Fibroblast of the conjunctiva (primary cell): Measurements from ENCODE around the gene RNF112.
"Not testable (repeated sequence)": the region's sequence is repeated elsewhere in the genome, so short reads cannot be mapped to it uniquely, and the experiment has no call there.

Experiments used
- DNase-seq: peaks from one replicate; pipeline ENCODE4 v3.0.0-alpha.2; 2010; ENCODE audit warnings: low read depth

RNF112 gene

DNA sequence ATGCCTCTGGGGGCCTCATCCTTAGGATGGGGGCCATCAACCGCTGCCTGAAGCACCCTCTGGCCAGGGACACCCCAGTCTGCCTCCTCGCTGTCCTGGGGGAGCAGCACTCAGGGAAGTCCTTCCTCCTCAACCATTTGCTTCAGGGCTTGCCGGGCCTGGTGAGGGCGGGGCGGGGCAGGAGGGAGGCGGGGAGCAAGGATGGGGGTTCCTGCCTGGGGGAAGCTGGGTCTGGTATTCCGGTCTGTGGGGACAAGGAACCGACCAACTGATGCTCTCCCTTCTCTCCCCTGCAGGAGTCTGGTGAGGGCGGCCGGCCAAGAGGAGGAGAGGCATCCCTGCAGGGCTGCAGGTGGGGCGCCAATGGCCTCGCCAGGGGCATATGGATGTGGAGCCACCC lies 2.0 kb downstream of the RNF112 start:
- no peak for DNase-seq

- no peak for DNase-seq
Measured at GRCh38 chr17:19413761-19414160, 2.7 kb downstream of the RNF112 start.

- DNase-seq, result no peak
Measured at GRCh38 chr17:19414396-19415280, 3.6 kb downstream of the RNF112 start.

- DNase-seq, result no peak
Measured at GRCh38 chr17:19415311-19415710, 4.3 kb downstream of the RNF112 start.

DNA sequence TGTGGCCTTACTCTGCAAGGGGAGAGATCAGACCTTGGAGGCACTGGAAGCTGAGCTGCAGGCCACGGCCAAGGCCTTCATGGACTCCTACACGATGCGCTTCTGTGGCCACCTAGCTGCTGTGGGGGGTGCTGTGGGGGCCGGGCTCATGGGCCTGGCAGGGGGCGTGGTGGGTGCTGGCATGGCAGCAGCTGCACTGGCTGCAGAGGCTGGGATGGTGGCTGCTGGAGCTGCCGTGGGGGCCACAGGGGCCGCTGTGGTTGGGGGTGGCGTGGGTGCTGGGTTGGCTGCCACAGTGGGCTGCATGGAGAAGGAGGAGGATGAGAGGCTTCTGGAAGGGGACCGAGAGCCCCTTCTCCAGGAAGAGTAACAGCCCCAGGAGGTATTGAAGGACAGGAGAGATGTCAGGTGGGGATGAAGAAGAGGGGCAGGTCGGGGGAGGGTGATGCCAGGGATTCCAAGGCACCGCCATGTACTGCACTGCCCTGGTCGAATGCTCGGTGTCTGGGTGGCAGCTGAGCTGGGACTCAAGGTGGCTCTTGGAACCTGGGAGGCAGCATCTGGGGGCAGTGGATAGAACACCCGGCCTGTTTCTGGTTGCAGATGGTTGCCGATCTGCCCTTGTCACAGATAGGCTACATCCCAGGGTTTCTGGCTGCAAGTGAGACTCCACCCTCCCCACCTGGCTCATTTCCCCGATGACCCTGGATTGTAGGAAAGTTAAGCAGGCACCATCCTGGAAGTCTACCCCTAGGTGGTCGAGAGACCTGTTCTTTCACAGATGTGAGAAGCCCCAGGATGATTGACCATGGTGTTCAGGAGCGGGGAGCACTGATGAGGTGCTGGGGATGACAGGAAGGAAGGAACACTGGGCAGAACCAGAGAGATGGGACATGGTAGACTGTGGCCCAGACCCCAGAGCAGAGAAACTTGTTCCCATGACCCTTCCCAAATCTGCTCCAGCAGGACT lies 5.1 kb downstream of the RNF112 start:
- no peak for DNase-seq

DNA sequence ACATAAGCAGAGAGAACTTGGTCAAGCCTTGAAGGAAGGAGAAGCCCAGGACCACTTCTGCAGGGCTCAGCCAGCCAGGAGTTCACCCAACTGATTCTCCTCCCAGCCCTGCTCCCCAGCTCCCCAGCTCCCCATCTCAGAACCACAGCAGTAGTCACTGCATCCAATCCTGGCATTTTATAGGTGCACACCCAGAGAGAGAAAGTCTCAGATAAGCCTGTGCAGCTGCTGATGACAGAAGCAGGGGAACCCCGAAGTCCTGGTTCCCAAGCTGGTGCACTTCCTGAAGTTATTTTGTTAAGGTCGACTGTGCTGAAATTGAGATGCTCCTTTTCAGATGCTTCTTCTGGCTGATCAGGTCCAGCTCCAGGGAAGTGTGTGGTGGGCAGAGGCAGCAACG lies 6.6 kb downstream of the RNF112 start:
- no peak for DNase-seq

DNA sequence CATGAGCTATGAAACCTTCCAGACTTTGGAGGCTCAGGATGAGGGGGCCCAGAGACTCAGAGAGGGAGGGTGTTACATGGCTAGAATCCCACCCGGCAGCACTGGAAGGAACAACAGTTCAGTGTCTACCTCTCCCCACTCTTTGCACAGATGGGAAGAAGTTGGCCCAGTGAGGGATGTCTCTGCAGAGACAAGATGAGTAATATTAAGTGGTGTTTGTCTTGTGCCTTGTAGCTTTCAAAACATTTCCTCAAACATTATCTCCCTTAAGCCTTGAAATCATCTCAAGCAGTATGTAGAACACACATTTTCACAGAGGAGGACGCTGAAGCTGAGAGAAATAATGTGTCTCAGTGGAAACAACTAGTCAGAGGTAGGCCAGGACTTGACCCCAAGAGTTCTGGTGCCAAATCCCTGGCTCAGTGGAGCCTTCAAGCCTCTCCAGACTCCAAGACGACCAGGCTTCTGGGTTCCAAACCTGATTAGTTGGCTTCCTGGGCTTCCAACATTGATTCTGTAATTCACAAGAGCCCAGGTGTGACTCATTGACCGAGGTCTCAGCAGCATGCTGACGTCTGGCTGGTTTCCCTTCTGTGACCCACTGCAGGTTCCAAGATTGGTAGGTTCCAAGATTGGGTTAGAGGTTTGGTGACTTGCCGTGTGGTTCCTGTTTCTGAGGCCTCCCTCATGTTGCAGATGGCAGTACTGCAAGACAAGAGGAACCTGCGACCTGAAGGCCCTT lies 7.4 kb downstream of the RNF112 start:
- DNase-seq, result no peak

DNA sequence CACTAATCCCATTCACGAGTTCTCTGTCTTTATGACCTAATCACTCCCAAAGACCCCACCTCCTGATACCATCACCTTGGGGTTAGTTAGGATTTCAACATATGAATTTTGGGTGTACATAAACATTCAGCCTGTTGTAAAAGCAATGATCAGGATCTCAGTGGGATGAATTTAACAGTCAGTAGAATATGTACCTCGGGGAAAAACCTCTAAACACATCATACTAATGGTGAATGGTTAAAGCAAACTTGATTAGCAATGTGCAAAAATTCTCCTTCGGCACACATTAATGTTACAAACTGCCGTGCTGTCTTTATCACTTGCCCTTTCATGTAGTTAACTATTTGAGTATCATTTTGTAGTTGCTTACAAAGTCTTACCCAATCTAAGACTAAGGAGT lies 10.2 kb downstream of the RNF112 start:
- DNase-seq, result no peak

- no peak for DNase-seq
Measured at GRCh38 chr17:19421926-19422325, 10.9 kb downstream of the RNF112 start.

- DNase-seq, result no peak
Measured at GRCh38 chr17:19424934-19425868, 14.2 kb downstream of the RNF112 start.

GRCh38 chr17:19426631-19427030 lies 15.6 kb downstream of the RNF112 start:
- DNase-seq, result no peak

DNA sequence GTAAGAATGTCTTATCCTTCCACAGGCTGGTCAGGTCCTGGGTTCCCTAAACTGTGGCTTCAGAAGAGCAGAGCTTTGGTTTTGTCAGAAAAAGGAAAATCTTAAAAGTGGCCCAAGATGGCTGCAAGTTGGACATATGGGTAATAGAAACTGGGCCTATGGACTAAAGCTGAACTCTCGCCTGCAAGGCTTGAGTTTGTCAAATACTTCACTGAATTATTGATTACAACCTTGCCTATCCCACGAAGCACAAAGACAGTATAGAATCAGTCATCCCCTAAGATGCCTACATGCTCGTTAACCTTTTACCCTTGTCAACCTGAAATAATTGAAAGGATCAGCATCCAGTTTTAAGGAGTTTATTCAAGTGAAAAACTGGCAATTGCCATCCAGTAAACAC lies 20.7 kb downstream of the RNF112 start:
- no peak for DNase-seq

GRCh38 chr17:19433255-19433654 lies 22.2 kb downstream of the RNF112 start:
- DNase-seq, result no peak

DNA sequence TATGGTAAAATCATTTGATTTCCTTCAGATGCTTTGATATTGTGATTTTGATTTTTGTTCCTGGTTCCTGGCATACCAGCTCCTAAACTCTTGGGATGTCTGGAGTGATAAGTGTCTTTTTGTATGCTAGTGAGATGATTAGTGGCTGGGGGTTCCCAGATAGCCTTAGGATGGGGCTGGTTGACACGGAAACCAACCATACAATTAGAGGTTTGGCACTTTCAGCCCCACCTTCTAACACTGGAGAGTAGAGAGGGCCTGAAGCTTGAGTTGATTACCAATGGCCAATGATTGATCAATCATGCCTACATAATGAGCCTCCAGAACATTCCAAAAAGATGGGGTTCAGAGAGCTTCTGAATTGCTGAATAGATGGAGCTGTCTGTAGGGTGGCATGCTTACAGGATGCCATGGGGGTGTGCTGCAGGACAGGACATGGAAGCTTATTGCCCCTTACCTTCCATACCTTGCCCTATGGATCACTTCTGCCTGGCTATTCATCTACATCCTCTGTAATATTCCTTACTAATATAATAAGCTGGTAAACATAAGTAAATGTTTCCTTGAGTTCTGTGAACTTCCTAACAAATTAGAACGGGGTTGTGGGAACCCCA lies 22.8 kb downstream of the RNF112 start:
- DNase-seq, result no peak

DNA sequence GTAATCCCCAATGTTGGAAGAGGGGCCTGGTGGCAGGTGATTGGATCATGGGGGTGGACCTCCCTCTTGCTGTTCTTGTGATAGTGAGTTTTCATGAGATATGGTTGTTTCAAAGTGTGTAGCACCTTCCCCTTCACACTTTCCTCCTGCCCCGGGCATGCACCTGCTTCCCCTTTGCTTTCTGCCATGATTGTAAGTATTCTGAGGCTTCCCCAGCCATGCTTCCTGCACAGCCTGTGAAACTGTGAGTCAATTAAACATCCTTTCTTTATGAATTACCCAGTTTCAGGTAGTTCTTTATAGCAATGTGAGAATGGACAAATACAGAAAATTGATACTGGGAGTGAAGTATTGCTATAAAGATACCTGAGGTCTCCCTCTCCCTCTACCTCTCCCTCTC lies 29.4 kb downstream of the RNF112 start:
- no peak for DNase-seq

- not testable (repeated sequence) for DNase-seq
Measured at GRCh38 chr17:19441288-19441687, 30.3 kb downstream of the RNF112 start.

DNA sequence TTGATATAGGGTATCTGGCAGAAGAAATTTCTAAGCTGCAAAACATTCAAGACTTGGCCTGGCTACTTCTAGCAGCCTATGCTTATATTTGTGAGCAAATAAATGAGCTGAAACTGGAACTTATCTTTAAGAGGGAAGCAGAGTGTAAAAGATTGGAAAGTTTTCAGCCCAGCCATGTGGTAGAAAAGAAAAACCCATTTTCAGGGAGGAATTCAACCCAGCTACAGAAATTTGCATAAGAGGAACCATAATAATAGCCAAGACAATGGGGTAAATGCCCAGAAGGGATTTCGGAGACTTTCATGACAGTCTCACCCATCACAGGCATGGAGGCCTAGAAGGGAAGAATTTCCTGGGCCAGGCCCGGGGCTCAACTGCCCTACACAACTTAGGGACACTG lies 31.7 kb downstream of the RNF112 start:
- no peak for DNase-seq

DNA sequence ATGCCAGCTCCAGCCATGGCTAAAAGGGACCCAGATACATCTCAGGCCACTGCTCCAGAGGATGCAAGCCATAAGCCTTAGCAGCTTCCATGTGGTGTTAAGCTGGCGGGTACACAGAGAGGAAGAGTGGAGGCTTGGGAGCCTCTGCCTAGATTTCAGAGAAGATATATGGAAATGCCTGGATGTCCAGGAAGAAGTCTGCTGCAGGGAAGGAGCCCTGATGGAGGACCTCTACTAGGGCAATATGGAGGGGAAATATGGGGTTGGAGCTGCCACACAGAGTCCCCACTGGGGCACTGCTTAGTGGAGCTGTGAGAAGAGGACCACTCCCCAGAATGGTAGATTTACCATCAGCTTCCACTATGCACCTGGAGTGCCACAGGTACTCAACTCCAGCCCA lies 32.1 kb downstream of the RNF112 start:
- DNase-seq, result no peak

DNA sequence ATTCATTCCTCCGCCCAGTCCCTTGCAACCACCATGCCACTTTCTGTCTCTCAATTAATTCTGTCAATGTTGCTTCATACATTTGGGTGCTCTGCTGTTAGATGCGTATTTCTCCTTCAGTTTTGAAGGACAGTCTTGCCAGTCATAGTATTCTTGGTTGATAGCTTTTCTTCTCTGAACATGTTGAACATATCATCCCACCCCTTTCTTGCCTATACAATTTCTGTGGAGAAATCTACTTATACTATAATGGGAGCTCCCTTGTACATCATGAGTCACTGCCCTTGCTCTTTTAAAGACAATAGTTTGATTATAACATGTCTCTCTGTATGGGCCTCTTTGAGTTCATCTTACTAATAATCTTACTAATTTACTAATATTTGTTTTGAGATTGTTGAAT lies 34.1 kb downstream of the RNF112 start:
- no peak for DNase-seq

DNA sequence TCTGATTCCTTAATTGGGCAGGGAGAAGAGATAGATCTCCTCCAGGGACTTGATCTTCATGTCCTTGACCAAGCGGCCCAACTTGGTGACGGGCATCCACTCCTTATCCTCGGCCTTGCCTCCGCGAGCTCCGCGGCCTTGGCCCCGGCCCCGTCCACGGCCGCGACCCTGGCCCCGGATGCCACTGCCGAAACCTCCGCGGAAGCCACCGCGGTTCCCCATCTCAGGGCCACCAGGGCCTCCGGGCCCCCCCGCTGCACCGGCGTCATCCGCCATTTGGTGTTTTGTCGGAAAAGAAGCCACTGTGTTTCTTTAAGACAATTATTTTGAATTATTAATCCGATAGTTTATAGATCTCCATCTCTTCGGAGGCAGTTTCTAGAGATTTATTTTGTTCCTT lies 35.5 kb downstream of the RNF112 start:
- not testable (repeated sequence) for DNase-seq
